Bronchial epithelial cell (primary cell): ENCODE results near the gene KCND2. TPM values are rescaled to one million over a fixed set of nuclear protein-coding genes. Genes with fewer than 3 reads are reported as not detected.

Experiments
- DNase-seq: peaks from one replicate; pipeline ENCODE4 v3.0.0-alpha.2; 2010; ENCODE audit warnings: low read depth
- FAIRE-seq: peaks from 2 replicates; lab custom pipeline; 2011; peaks lifted over from hg19 to GRCh38; lab: Jason Lieb, UNC
- H3K27me3 ChIP-seq: 2 replicates; pipeline ENCODE4 v1.5.1; 2011; ENCODE audit warnings: low read length; ENCODE audit not compliant: control insufficient read depth, insufficient read depth
- H3K36me3 ChIP-seq: 2 replicates; pipeline ENCODE4 v1.5.1; 2011; ENCODE audit warnings: low read length; ENCODE audit not compliant: control insufficient read depth, insufficient read depth
- H3K4me3 ChIP-seq: 2 replicates; pipeline ENCODE4 v1.5.1; 2011; ENCODE audit warnings: mild to moderate bottlenecking, low read depth, low read length, control low read depth
- total RNA-seq: library from RNA; depleted of rRNA; stranded (reverse); fragments of >200 nt; gene quantifications from 2 replicates; pipeline ENCODE4 v1.2.1, GENCODE V29; 2014
- TF ChIP-seq, protein P1 (sequence below): IDR thresholded peaks from 2 replicates; pipeline ENCODE4 v1.5.1; 2011; ENCODE audit warnings: mild to moderate bottlenecking, moderate library complexity, low read length, control low read depth, inconsistent platforms; ENCODE audit not compliant: insufficient read depth, severe bottlenecking

Gene KCND2
- total RNA-seq, 1 donor from 2014 or later, result under 0.01 TPM

DNA sequence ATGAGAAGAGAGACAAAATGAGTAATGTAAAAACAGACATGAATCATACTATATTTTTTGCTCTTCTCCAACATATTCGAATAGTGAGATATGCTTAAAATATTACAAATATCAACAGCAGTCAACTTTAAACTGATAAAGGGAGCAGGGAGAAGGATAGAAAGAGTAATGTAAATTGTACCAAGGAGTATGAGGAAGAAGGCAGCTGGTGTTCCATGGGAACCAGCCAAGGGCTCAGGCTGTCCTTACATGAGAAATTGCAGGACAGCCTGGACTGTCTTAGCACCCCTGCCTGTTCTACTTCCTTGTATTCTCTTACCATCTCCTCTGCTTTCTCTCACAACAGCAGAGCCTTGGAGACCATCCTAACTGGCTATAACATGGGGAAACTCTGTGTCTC lies 456.3 kb downstream of the KCND2 start:
- no peak for FAIRE-seq
- peak; percentile 4 for DNase-seq
- Histone ChIP-seq H3K4me3 (no peak overlapping the region), H3K27me3 (peaks cover 2% of the 10 kb centered on the region), H3K36me3 (no peaks in the 10 kb centered on the region)
- TF ChIP-seq, protein P1, sequence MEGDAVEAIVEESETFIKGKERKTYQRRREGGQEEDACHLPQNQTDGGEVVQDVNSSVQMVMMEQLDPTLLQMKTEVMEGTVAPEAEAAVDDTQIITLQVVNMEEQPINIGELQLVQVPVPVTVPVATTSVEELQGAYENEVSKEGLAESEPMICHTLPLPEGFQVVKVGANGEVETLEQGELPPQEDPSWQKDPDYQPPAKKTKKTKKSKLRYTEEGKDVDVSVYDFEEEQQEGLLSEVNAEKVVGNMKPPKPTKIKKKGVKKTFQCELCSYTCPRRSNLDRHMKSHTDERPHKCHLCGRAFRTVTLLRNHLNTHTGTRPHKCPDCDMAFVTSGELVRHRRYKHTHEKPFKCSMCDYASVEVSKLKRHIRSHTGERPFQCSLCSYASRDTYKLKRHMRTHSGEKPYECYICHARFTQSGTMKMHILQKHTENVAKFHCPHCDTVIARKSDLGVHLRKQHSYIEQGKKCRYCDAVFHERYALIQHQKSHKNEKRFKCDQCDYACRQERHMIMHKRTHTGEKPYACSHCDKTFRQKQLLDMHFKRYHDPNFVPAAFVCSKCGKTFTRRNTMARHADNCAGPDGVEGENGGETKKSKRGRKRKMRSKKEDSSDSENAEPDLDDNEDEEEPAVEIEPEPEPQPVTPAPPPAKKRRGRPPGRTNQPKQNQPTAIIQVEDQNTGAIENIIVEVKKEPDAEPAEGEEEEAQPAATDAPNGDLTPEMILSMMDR, result no peak

DNA sequence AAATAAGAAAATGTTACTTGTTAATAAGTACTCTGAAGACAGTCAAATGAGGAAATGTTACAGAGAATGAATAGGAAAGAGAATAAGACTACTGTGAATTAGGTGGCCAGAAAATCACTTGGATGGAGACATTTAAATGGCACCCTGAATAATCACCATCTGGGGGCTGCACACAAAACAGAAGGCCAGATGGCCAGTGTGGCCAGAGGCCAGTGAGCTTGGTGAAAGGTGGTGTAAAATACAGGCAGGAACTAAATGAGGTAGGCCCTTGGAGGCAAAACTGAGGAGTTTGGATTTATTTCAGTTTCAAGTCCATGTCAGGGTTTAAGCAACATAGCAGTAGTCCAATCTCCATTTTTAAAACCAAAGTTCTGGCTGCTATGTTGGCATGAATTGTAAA lies 458.3 kb downstream of the KCND2 start:
- TF ChIP-seq, protein P1, result no peak
- FAIRE-seq (no peak), DNase-seq (no peak)
- no peaks in the 10 kb centered on the region for H3K36me3 ChIP-seq
- no peak overlapping the region for H3K4me3 ChIP-seq
- H3K27me3 ChIP-seq, result peaks cover 2% of the 10 kb centered on the region

DNA sequence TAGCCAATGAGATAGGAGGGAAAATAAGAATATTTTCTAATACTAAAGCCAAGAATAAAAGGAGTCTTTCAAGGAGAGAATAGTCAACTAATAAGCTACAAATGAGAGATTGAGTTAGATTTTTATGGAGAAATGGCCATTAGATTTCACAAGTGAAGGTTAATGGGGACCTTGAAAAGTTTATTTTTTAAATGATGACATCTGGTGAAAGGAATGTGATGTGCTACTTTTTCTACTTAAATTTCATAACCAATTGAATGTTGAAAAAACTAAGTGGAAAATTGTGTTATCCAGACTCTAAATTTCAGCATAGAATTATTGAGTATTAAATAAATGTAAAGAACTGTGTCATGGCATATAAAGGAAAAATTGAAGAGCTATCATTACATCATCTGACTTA lies 459.3 kb downstream of the KCND2 start:
- no peaks in the 10 kb centered on the region for H3K36me3 ChIP-seq
- TF ChIP-seq, protein P1, result no peak
- H3K4me3 ChIP-seq, result no peak overlapping the region
- DNase-seq (no peak), FAIRE-seq (no peak)
- H3K27me3 ChIP-seq, result peaks cover 2% of the 10 kb centered on the region

DNA sequence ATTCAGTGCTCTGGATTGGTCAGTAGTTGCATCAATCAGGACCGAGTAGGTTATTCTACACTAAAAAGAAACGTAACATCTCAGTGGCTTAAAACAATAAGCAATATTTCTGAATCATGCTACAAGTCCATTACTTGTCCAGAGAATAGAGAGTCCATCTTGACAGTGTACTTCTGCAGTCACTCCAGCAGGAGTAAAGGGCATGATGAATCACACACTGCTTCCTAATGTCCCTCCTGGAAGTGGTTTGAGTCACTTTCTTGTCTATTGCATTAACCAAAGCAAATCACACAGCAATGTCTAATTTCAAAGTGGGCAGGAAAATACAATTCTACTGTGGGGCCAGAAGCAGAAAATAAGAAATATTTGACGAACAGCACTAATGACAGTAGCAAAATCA lies 460.2 kb downstream of the KCND2 start:
- FAIRE-seq (no peak), DNase-seq (peak; percentile 62)
- Histone ChIP-seq H3K4me3 (no peak overlapping the region), H3K27me3 (peaks cover 2% of the 10 kb centered on the region), H3K36me3 (no peaks in the 10 kb centered on the region)
- TF ChIP-seq, protein P1, result peak; percentile 11

DNA sequence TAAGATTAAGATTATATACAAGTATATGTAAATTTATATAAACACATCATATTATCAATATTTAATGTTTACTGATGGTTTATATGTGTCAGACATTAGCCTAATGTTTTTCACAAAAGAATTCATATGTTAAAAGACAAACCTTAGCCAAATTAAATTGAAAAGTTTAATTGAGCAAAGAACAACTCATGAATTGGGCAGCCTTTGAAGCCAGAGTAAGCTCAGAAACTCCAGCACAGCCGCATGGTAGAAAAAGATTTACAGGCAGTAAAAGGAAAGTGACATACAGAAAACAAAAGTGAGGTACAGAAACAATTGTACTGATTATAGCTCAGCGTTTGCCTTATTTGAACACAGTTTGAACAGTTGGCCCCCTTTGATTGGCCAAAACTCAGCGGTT lies 460.9 kb downstream of the KCND2 start:
- no peak overlapping the region for H3K4me3 ChIP-seq
- FAIRE-seq, result no peak
- H3K27me3 ChIP-seq, result peaks cover 2% of the 10 kb centered on the region
- DNase-seq, result no peak
- TF ChIP-seq, protein P1, result no peak
- H3K36me3 ChIP-seq, result no peaks in the 10 kb centered on the region

DNA sequence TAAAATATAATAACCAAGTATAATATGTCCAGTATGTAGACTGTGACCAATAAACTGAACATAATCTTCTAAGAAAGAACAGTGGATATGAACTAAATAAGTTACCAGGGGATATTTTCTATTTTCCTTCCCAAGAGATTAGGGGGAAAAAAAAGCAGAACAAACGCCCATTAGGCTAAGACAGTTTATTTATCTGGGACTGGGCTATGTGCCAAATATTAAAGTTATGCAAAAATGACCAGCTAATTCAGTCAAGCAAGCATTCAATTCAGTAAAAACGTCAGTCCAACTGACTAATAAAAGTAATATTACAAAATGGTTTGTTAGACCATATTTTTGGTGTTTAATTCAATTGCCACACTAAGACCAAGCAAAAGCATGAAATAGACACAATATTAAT lies 462.8 kb downstream of the KCND2 start:
- H3K27me3 ChIP-seq, result no peaks in the 10 kb centered on the region
- TF ChIP-seq, protein P1, result no peak
- no peak overlapping the region for H3K4me3 ChIP-seq
- FAIRE-seq, result no peak
- H3K36me3 ChIP-seq, result no peaks in the 10 kb centered on the region
- DNase-seq, result no peak
